Stimulated activated CD4-positive, alpha-beta T cell treated with anti-CD3 and anti-CD28 coated beads, TNF-alpha, amount 100 ng/mL, for 4 hours (primary cell): ENCODE data around the gene CPNE7.

Experiments used
- DNase-seq, 3 experiments: peaks; one replicate each; pipeline ENCODE4 v3.0.0-alpha.2; 2020; ENCODE audit warnings: low read depth in 3 of 3

Gene CPNE7

DNA sequence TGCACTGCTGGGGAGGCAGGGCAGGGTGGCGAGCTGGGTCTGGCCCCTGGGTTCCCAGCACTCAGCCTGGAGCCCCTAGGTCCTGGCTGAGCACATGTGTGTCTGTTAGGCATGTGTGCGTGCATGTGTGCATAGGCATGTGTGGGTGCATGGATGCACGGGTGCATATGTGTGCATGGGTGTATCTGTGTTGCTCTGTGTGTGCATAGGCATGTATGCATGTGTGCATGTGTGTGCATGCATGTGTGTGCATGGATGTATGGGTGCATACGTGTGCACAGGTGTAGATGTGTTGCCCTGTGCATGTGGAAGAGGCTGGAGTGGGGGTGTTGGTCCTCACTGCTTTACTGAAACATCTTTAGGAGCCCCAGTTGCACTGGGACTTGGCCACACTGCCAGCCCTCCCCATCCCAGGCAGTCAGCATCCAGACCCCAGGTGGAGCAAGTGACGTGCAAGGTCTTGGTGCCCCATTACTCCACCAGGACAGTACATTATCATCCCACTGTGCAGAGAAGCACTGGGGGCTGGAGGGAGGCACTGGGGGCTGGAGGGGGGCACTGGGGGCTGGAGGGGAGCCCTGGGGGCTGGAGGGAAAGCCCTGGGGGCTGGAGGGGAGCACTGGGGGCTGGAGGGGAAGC is 27.5 kb downstream of the CPNE7 start:
- no peak for DNase-seq

DNA sequence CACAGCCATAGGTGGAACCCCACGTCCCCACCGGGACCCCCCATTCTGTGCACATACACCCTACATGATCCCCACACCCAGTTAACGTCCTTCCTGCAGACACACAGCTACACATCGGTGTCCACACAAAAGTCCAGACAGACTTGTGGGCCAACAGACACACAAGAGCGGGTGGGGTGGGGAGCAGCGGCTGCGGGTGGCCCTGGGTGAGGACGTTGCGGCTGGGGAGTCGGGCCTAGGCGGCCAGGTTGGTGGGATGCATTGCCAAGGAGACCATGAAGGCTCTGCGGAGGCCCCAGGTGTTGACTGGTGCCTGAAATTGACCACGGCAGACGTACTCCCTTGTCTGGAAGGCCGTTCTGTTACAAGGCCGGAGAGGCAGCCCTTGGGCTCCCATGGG is 29.2 kb downstream of the CPNE7 start:
- DNase-seq, result no peak

DNA sequence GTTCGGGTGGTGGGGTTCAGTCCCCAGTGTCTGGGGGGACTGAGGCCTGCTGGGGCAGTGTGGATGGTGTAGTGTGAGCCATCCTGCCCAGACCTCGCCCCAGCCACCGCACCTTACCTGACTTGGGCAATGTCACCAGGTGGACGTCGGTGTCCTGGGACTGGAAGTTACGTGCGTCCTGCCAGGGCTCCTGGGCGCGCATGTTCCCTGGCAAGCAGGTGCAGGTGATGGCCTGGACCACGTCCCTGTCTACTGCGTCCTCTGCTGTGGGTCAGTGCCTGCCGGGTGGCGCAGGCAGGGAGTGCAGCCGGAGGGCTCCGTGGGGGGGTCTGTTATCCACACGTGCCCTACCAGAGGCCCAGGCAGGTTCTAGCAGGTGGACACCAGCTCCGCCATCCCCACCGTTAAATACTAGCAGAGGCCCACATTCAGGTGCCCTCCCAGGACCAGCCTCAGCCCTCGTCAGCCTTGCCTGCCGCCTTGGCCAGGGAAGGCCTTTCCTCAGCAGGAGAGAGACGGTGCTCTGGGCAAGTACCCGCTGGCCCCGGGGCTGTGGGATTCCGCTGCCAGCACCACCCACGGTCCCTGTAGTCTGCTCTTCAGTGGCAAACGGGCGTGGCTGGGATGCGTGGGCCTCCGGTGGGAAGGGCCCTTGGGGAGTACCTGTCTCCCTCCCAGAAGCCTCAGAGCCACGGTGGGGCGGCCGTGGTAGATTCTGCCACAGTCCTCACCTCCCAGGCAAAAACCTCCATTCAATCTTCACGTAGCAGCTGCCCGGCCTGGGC is 29.8 kb downstream of the CPNE7 start:
- DNase-seq, result no peak

GRCh38 chr16:89606006-89606405 is 30.4 kb downstream of the CPNE7 start:
- DNase-seq, result no peak

GRCh38 chr16:89607453-89607852 is 31.9 kb downstream of the CPNE7 start:
- DNase-seq, result no peak

- no peak for DNase-seq
Measured at GRCh38 chr16:89607937-89608740, 32.6 kb downstream of the CPNE7 start.

- no peak for DNase-seq
Measured at GRCh38 chr16:89610108-89610453, 34.5 kb downstream of the CPNE7 start.

- DNase-seq, result no peak
Measured at GRCh38 chr16:89612415-89613166, 37.0 kb downstream of the CPNE7 start.

GRCh38 chr16:89613231-89613953 is 37.8 kb downstream of the CPNE7 start, which contains the start of gene DPEP1:
TSS of gene DPEP1 (plus strand) at chr16:89613642. CDS start at chr16:89630411, 16,769 bp downstream.
- no peak for DNase-seq

DNA sequence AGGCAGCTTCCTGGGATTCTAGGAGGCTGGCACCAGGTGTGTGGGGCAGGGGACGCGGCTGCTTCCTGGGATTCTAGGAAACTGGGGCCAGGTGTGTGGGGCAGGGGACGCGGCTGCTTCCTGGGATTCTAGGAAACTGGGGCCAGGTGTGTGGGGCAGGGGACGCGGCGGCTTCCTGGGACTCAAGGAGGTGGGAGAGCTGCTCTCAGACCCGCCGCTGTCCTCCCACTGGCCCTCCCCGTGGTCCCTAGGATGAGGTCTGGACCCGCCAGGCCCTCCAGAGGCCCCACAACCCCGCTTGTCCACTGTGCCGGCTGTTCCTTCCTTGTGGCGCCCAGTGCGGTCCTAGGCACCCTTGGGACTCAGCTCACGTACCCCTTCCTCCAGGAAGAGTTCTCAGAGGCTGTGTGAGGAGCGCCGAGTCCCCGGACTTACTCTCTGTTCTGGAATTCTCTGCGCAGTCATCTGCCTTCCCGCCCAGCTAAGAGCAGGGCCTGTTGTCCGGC is 38.4 kb downstream of the CPNE7 start:
- no peak for DNase-seq

DNA sequence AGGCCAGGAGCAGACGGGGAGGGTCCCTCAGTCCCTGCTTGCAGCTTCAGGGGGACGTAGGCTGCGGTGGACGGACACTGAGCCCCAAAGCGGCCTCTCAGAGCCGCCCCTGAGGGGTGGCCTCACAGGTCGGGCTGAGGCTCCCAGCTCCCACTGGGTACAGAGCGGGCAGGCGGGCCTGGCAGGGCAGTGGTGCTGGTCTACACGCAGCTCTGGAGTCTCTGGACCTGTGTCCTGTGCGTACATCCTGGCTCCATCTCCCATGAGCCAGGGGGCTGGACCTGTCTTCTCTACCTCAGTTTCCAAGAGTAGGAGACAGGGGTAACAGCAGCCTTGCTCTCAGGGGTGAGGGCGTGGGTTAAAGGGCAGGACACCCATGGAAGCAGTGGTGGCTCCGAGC is 39.6 kb downstream of the CPNE7 start:
- no peak for DNase-seq

GRCh38 chr16:89615596-89616090 is 40.1 kb downstream of the CPNE7 start:
- no peak for DNase-seq

- no peak for DNase-seq
Measured at GRCh38 chr16:89616623-89617022, 41.1 kb downstream of the CPNE7 start.

DNA sequence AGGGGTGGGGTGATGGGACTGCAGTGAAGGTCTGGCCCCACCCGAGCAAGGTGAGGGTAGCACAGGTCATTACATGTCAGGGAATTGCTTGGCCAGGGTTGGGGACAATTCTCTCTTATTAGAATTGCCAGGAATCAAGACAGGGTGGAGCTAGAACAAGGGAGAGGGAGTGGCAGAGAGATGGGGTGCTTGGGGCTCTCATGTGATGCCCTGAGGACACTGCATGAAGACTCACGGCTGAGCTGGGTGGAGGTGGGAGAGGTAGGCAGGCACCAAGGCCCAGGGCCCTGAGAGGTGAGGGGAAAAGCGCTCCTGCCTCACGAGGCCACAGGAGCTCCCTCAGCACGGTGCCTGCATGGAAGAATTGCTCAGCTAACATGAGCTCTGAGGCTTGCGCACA is 41.5 kb downstream of the CPNE7 start:
- DNase-seq, result no peak

- no peak for DNase-seq
Measured at GRCh38 chr16:89618109-89618998, 42.8 kb downstream of the CPNE7 start.

GRCh38 chr16:89619840-89620239 is 44.3 kb downstream of the CPNE7 start:
- DNase-seq, result no peak

GRCh38 chr16:89620406-89620841 is 44.9 kb downstream of the CPNE7 start:
- no peak for DNase-seq

- DNase-seq, result no peak
Measured at GRCh38 chr16:89621136-89621697, 45.7 kb downstream of the CPNE7 start.

- no peak for DNase-seq
Measured at GRCh38 chr16:89621698-89622409, 46.3 kb downstream of the CPNE7 start.
